ENCODE results near the gene GPATCH2L.

The GPATCH2L gene

DNA sequence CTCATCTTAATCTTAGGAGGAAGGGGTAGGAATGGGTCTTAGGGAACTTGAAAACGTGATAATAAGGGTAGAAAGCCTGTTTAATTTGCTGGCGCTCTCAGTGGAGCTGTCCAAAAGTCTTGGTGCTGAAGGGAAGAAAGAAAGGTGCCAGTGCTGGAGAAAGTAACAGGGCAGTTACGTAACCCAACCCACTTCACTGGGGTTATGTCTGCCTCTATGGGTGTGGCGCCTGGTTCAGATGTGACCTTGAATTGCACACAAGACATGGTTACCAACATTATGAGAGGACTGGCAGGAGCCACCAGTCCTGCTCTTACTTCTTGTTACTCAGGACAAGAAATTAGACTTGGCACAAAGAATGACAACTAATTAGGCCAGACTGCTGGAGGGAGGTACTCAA lies 18.6 kb upstream of the GPATCH2L start:
- H2AFZ ChIP-seq (ENCODE audit: low read length): no peak overlapping the region
- H3K4me2 ChIP-seq (ENCODE audit: low read length): no peak overlapping the region
- no peaks in the 10 kb centered on the region for H3K27me3 ChIP-seq (ENCODE audit: insufficient read depth, low read length)
- no peaks in the 10 kb centered on the region for H3K4me1 ChIP-seq (ENCODE audit: insufficient read depth, low read length, severe bottlenecking)
- no peak overlapping the region for H3K27ac ChIP-seq (ENCODE audit: low read depth, low read length, poor library complexity, severe bottlenecking)
- no peaks in the 10 kb centered on the region for H3K79me2 ChIP-seq (ENCODE audit: insufficient read depth, low read length)
- no peak overlapping the region for H3K4me3 ChIP-seq (ENCODE audit: low read depth, low read length, poor library complexity, severe bottlenecking)
- H3F3A ChIP-seq (ENCODE audit: insufficient read depth, low read length): no peaks in the 10 kb centered on the region
- no peak for TF ChIP-seq EZH2 (IDR thresholded peaks at IDR 0.05; ENCODE audit: borderline replicate concordance, low read length)
- TF ChIP-seq, protein P1, sequence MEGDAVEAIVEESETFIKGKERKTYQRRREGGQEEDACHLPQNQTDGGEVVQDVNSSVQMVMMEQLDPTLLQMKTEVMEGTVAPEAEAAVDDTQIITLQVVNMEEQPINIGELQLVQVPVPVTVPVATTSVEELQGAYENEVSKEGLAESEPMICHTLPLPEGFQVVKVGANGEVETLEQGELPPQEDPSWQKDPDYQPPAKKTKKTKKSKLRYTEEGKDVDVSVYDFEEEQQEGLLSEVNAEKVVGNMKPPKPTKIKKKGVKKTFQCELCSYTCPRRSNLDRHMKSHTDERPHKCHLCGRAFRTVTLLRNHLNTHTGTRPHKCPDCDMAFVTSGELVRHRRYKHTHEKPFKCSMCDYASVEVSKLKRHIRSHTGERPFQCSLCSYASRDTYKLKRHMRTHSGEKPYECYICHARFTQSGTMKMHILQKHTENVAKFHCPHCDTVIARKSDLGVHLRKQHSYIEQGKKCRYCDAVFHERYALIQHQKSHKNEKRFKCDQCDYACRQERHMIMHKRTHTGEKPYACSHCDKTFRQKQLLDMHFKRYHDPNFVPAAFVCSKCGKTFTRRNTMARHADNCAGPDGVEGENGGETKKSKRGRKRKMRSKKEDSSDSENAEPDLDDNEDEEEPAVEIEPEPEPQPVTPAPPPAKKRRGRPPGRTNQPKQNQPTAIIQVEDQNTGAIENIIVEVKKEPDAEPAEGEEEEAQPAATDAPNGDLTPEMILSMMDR (IDR thresholded peaks at IDR 0.05; ENCODE audit: low read length): no peak
- no peaks in the 10 kb centered on the region for H3K9me2 ChIP-seq (ENCODE audit: low read depth, low read length)
- H4K20me1 ChIP-seq (ENCODE audit: insufficient read depth, low read length): no peaks in the 10 kb centered on the region
- no peaks in the 10 kb centered on the region for H3K9me3 ChIP-seq (ENCODE audit: low read length)
- H3K36me3 ChIP-seq (ENCODE audit: insufficient read depth, low read length): no peaks in the 10 kb centered on the region
- H3K9ac ChIP-seq (ENCODE audit: low read length): no peak overlapping the region

- no peak for TF ChIP-seq EZH2 (IDR thresholded peaks at IDR 0.05; ENCODE audit: borderline replicate concordance, low read length)
- TF ChIP-seq, protein P1 (IDR thresholded peaks at IDR 0.05; ENCODE audit: low read length): no peak
- H3K9ac ChIP-seq (ENCODE audit: low read length): no peak overlapping the region
- no peaks in the 10 kb centered on the region for H3K9me3 ChIP-seq (ENCODE audit: low read length)
- H3K4me2 ChIP-seq (ENCODE audit: low read length): no peak overlapping the region
- no peak overlapping the region for H3K4me3 ChIP-seq (ENCODE audit: low read depth, low read length, poor library complexity, severe bottlenecking)
- H3K27me3 ChIP-seq (ENCODE audit: insufficient read depth, low read length): no peaks in the 10 kb centered on the region
- no peak overlapping the region for H3K27ac ChIP-seq (ENCODE audit: low read depth, low read length, poor library complexity, severe bottlenecking)
- H3K36me3 ChIP-seq (ENCODE audit: insufficient read depth, low read length): no peaks in the 10 kb centered on the region
- no peaks in the 10 kb centered on the region for H3K79me2 ChIP-seq (ENCODE audit: insufficient read depth, low read length)
- H2AFZ ChIP-seq (ENCODE audit: low read length): no peak overlapping the region
- no peaks in the 10 kb centered on the region for H3F3A ChIP-seq (ENCODE audit: insufficient read depth, low read length)
- no peaks in the 10 kb centered on the region for H3K9me2 ChIP-seq (ENCODE audit: low read depth, low read length)
- H3K4me1 ChIP-seq (ENCODE audit: insufficient read depth, low read length, severe bottlenecking): no peaks in the 10 kb centered on the region
- H4K20me1 ChIP-seq (ENCODE audit: insufficient read depth, low read length): no peaks in the 10 kb centered on the region
These were observed 17.5 kb upstream of the GPATCH2L start for GRCh38 chr14:76134231-76134630.

DNA sequence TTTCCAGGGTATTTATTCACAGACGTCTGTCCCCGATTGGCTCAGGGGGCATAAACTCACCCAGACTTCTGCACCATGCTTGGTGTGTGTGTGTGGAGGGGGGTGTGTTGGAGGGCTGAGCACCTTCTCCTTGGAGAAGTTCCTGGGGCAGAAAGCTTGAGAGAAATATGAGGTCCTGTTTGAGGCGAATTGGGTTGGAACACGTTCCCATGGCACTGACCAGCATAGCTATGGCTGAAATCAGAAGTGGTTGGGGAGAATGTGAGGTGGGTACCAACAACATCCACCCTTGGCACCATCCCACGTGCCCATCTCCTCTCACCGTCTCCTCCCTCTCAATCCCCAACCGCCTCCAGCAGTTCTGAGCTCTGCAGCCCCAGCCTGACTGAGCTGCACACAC lies 16.0 kb upstream of the GPATCH2L start:
- TF ChIP-seq EZH2 (IDR thresholded peaks at IDR 0.05; ENCODE audit: borderline replicate concordance, low read length): no peak
- TF ChIP-seq, protein P1 (IDR thresholded peaks at IDR 0.05; ENCODE audit: low read length): no peak
- H3K4me3 ChIP-seq (ENCODE audit: low read depth, low read length, poor library complexity, severe bottlenecking): no peak overlapping the region
- H3K79me2 ChIP-seq (ENCODE audit: insufficient read depth, low read length): no peaks in the 10 kb centered on the region
- no peaks in the 10 kb centered on the region for H3K36me3 ChIP-seq (ENCODE audit: insufficient read depth, low read length)
- H2AFZ ChIP-seq (ENCODE audit: low read length): no peak overlapping the region
- H3F3A ChIP-seq (ENCODE audit: insufficient read depth, low read length): no peaks in the 10 kb centered on the region
- H4K20me1 ChIP-seq (ENCODE audit: insufficient read depth, low read length): no peaks in the 10 kb centered on the region
- H3K27ac ChIP-seq (ENCODE audit: low read depth, low read length, poor library complexity, severe bottlenecking): no peak overlapping the region
- no peak overlapping the region for H3K9ac ChIP-seq (ENCODE audit: low read length)
- no peaks in the 10 kb centered on the region for H3K9me2 ChIP-seq (ENCODE audit: low read depth, low read length)
- no peak overlapping the region for H3K4me2 ChIP-seq (ENCODE audit: low read length)
- H3K9me3 ChIP-seq (ENCODE audit: low read length): no peaks in the 10 kb centered on the region
- no peaks in the 10 kb centered on the region for H3K4me1 ChIP-seq (ENCODE audit: insufficient read depth, low read length, severe bottlenecking)
- no peaks in the 10 kb centered on the region for H3K27me3 ChIP-seq (ENCODE audit: insufficient read depth, low read length)

All from OCI-LY1 (cell line).